Measurements from ENCODE around the gene SIRT6. TPM values are rescaled to one million over a fixed set of nuclear protein-coding genes. Genes with fewer than 3 reads are reported as not detected.
A peak's percentile ranks its signal among the peaks of the same experiment; 100 is the strongest.
"Not testable (repeated sequence)": the region's sequence is repeated elsewhere in the genome, so short reads cannot be mapped to it uniquely, and the experiment has no call there.

SIRT6 gene
- 15.3 TPM for total RNA-seq

- DNase-seq (ENCODE audit: low read depth in 2 of 3, low spot score in 2 of 3) = peak; percentile 92 to 97 (median 96)
Observed at GRCh38 chr19:4182084-4182810, at the start of gene SIRT6, which contains the start of gene ANKRD24. Gene SIRT6, minus strand, starts transcription at chr19:4182563. Its CDS starts 24 bp downstream, at chr19:4182539. Gene ANKRD24, plus strand, starts transcription at chr19:4182689. Its CDS starts 3,737 bp downstream, at chr19:4186426.

- not testable (repeated sequence) for DNase-seq (ENCODE audit: low read depth in 2 of 3, low spot score in 2 of 3)
Observed at GRCh38 chr19:4232139-4232538, 49.8 kb upstream of the SIRT6 start.

- not testable (repeated sequence) for DNase-seq (ENCODE audit: low read depth in 2 of 3, low spot score in 2 of 3)
Observed at GRCh38 chr19:4231521-4231920, 49.2 kb upstream of the SIRT6 start.

GRCh38 chr19:4230237-4230636 is 47.9 kb upstream of the SIRT6 start:
- DNase-seq (ENCODE audit: low read depth in 2 of 3, low spot score in 2 of 3) = not testable (repeated sequence)

GRCh38 chr19:4229179-4229931 is 47.0 kb upstream of the SIRT6 start, which contains the start of gene EBI3:
Gene EBI3, plus strand, starts transcription at chr19:4229523. Its CDS starts 28 bp downstream, at chr19:4229551.
- peak in 2 of 3 donors; percentile 60 to 85 for DNase-seq (ENCODE audit: low read depth in 2 of 3, low spot score in 2 of 3)

GRCh38 chr19:4228765-4229178 is 46.4 kb upstream of the SIRT6 start:
- DNase-seq (ENCODE audit: low read depth in 2 of 3, low spot score in 2 of 3) = no peak

- DNase-seq (ENCODE audit: low read depth in 2 of 3, low spot score in 2 of 3) = no peak
Observed at GRCh38 chr19:4227771-4228170, 45.4 kb upstream of the SIRT6 start.

GRCh38 chr19:4225885-4226284 is 43.5 kb upstream of the SIRT6 start:
- DNase-seq (ENCODE audit: low read depth in 2 of 3, low spot score in 2 of 3) = no peak

- no peak for DNase-seq (ENCODE audit: low read depth in 2 of 3, low spot score in 2 of 3)
Observed at GRCh38 chr19:4224470-4224869, 42.1 kb upstream of the SIRT6 start.

GRCh38 chr19:4220188-4220587 is 37.8 kb upstream of the SIRT6 start:
- DNase-seq (ENCODE audit: low read depth in 2 of 3, low spot score in 2 of 3) = no peak

- not testable (repeated sequence) for DNase-seq (ENCODE audit: low read depth in 2 of 3, low spot score in 2 of 3)
Observed at GRCh38 chr19:4218523-4218922, 36.2 kb upstream of the SIRT6 start.

GRCh38 chr19:4217429-4218264 is 35.3 kb upstream of the SIRT6 start:
- DNase-seq (ENCODE audit: low read depth in 2 of 3, low spot score in 2 of 3) = no peak

GRCh38 chr19:4216846-4217245 is 34.5 kb upstream of the SIRT6 start:
- DNase-seq (ENCODE audit: low read depth in 2 of 3, low spot score in 2 of 3) = no peak

GRCh38 chr19:4215807-4216206 is 33.4 kb upstream of the SIRT6 start:
- no peak for DNase-seq (ENCODE audit: low read depth in 2 of 3, low spot score in 2 of 3)

GRCh38 chr19:4213116-4213515 is 30.8 kb upstream of the SIRT6 start:
- DNase-seq (ENCODE audit: low read depth in 2 of 3, low spot score in 2 of 3) = no peak

- no peak for DNase-seq (ENCODE audit: low read depth in 2 of 3, low spot score in 2 of 3)
Observed at GRCh38 chr19:4210166-4210731, 27.9 kb upstream of the SIRT6 start.

GRCh38 chr19:4208385-4209094 is 26.2 kb upstream of the SIRT6 start:
- DNase-seq (ENCODE audit: low read depth in 2 of 3, low spot score in 2 of 3) = no peak

GRCh38 chr19:4206818-4207484 is 24.6 kb upstream of the SIRT6 start:
- no peak for DNase-seq (ENCODE audit: low read depth in 2 of 3, low spot score in 2 of 3)

- no peak for DNase-seq (ENCODE audit: low read depth in 2 of 3, low spot score in 2 of 3)
Observed at GRCh38 chr19:4201798-4202197, 19.4 kb upstream of the SIRT6 start.

Data from hematopoietic multipotent progenitor cell (in vitro differentiated cells).